HG03103 (cell line): ENCODE measurements around the gene GSTM3.
"Not testable (repeated sequence)": the region's sequence is repeated elsewhere in the genome, so short reads cannot be mapped to it uniquely, and the experiment has no call there.

Source experiments
- ATAC-seq: cut with Tn5 transposase; IDR thresholded peaks from one replicate; pipeline ENCODE4 v1.9.1; 2021; ENCODE audit warnings: low read depth; ENCODE audit not compliant: unreplicated experiment

GSTM3 gene

DNA sequence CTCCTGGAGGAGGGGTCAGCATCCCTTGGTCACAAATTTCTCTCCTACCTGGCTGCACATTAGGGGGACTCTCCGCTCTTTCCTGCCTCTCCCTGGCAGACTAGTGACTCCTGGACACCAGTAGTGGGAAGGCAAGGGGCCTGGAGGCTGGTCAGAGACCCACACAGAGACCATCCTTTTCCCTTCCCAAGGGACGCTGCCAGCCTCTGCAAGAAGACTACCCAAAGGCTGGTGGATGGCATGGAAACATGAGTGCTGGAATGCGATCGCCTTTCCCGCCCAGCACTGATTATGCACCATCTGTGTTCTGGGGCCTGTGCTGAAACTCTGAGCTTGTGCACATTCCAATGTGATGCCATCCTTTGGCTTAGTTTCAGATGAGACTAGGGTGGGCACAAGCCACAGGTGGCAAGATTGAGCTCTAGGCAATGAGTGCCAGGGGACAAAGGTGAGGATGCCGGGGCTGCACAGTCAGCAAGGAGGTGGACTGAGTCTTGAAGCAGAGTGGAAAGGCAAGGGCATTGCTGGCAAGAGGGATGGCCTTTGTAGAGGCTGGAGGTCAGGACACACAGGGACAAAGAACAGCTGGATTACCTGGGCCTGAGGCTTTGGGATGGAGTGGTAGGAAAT is 35.5 kb upstream of the GSTM3 start:
- ATAC-seq: no peak

DNA sequence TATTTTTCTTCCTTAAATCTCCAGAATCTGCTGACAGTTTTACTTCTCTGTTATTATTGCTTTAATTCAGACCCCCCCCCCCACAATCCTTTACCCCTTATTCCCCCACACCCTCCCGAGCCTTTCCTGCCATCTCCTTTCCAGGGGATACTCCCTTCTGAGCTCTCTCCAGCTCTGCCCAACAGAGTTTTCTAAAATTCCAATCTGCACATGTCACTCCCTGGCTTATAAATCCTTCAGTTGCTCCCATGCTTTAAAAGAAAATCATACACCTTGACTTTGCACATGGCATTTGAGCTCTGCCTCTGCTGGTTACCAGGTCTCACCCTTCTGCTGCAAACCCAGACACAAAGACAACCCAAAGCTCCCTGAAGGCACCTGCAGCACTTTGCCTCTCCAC is 34.6 kb upstream of the GSTM3 start:
- ATAC-seq: no peak

DNA sequence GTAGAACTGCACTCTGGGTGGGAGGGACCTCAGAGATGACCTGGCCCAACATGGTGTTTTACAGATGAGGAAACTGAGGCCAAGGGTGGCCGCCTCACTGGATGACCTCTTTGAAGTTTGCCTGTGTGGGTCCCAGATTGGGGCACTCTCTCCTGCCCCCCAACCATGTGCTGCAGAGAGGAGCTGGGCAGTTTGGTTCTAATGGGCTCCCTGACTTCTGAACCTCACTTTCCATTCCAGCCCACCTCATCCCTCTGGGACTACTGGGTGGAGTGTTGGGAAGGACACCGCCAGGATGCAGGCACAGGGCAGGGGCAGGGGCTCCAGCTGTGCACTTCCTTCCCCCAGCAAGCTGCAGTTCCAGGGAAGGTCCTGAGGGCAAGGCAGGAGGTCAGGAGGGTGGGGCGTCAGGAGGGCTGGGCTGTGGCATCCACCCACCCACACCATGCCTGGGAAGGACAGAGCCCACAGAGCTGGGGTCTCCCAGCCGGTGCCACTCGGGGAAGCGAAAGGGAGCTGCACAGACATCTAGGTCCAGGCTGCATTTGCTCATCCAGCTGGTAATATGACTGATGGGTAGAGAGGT is 33.2 kb upstream of the GSTM3 start:
- ATAC-seq: no peak

DNA sequence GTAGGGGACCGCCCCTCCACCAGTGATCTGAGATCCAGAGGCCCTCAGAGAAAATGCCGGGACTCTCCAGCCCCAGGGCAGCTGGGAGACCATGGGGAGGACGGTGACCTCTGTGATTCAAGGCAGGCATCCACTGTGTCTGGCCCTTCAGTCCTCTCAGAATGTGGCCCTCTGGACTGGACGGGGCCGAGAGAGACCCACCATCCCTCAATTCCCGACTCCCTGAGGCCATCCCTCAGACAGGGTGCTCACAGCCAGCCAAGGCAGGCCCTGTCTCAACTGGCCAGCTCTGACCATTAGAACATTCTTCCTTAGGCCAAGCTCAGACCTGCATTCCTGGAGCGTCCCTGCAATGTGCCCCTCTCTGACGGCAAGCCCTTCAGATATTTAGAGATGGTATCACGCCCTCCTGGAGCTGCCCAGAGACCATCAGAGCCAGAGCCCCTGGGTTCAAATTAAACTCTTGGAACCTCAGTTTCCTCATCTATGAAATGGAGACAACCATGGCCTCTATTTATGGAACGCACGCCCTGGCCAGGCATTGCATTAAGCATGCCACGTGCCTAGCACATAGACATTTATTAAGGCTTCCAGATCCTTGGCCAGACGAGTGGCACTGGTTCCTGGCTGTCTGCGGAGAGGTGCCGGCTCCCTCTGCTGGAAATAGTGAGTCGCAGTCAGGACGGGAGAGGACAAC is 32.5 kb upstream of the GSTM3 start:
- ATAC-seq: no peak

DNA sequence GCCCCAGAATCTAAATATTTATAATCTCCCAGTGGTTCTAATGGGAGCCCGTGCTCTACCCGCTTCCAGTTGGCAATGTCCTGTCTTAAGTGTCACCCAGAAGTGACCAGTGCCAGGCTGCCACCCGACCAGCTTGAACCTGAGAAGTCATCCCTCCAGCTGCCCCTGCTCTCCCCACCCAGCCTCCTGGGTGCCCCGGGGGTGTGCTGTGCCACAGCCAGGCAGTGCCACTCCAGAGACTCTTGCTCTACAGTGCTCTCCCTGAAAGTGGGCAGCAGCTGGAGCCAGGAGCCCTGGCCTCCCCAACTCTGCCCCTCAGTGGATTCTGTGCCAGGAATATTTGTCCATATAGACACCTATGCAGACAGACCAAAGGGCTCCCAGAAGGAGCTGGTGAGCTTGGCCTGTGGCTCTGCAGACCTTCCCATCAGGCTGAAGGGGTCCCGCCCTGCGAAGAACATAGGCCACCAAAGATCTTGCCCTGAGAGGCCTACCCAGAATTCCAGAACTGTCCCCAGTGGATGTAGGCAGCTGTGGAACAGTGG is 31.9 kb upstream of the GSTM3 start:
- ATAC-seq: no peak

DNA sequence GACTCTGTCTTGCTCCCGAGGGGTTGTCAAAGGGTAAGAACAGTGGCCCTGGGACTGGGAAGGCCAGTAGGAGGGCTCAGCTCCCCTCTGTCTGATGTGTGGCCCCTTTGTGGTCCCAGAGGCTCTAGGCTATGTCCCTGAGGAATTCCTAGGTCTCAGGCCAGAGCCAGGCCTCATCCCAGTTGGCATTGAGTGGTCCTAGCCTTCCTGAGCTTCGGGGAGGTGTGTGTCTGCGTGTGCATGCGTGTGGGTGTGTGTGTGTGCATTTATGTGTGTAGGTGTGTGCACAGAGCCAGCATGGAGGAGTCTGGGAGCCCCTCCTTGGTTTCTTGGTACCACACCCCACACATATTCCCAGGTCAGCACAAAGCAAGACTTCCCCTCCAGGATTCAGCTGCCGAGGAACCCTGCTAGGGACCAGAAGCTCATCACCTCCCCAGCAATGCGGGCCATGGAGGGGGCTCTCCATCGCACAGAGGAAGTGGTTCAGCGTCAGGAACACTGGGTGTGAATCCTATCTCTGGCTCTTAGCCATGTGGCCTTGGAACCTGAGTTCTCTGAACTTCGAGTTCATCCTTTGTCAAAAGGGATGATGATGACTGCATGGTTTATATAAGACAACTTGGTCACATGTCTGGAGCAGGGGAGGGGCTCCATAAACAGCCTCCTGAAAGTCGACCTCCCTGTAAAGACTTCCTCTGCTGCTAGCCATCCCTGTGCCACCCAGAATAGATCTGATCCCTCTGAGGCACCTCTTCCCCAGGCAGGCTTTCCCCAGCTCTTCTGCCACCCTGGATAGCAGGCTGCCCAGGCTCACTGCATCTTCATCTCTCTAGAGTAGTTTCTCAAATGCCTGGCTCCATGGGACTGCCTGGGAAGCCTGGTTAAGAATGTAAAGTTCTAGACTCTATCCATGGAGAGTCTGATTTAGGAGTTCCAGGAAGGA is 31.1 kb upstream of the GSTM3 start:
- ATAC-seq: no peak

DNA sequence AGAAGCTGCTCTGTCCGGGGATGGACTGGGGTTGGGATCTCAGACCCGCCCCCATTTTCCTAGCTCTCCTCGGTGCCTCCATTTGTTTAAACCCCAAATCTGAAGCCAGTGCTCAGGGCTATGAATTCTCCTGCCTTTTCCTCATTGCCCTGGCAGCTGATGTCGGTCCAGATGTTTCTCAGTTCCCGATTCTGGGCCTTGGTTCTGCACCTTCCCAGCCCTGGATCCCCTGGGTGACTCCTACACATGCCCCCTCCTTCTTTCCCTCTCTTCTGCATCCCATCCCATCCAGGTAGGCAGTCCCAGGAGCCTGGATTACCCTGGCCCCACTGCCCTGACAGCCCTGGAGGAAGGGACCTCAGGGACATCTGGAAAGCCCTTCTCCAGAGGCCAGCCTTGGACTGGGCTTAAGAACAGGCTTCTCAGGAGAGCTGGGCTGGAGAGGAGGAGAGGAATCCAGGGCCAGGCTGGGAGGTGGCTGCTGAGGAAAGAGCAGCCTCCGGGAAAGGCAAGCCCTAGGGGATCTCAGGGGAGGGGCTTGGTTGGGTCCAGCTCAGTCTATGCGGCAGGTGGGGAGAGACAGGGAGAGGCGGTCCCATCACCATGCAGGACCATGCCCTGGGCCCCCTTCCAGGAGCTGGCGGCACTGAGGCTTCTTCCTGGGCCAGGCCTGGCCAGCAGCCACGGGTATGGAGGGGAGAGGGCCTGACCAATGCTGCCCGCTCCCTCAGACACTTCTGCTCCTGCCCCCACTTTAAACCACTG is 29.7 kb upstream of the GSTM3 start:
- no peak for ATAC-seq

DNA sequence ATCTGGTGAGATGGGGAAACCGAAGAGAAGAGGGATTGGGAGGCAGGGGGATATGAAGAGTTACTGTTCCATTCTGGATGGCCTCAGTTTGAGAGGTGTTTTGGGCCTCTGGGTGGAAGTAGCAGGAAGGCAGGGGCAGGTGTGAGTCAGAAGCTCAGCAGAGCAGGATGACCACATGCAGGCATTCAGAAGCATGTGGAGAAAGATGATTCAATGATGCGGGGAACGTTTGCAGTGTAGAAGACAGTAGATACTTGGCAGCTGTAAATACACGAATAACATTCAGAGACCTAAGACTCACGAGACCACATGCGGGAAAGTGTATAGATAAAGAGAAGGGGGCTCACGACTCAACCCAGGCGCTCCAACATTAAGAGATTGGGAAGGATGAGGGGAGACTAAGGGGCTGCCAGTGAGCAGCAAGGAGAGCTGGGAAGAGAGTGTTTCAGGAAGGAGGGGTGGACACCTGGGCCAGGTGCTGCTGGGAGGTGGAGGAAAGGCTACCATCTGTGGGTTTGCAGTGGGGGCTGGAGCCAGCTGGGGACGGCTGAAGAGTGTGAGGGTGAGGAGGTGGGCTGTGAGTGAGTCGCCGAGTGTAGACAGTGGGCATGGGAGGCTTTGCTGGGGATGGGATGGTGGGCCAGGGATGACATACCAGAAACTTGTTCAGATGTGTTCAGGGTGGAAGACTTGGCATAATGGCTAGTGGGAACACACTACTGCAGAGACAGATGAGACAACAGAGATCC is 28.7 kb upstream of the GSTM3 start:
- no peak for ATAC-seq

DNA sequence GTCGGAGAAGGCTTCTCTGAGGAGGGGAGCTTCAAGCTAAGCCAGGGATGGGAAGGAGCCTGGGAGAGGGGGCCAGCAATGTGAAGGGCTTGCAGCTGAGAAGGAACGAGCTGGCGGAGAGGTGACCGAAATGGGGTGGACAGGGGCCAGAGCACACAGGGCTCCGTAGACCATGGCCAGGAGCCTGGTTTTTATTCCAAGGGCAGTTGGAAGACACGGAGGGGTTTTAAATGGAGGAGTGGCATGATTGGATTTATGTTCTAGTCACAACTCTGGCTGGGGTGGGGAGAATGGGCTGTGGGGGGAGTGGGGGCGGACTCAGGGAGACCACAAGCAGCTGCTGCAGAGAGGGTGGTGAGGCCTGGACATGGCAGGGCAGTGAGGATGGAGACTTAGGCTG is 28.0 kb upstream of the GSTM3 start:
- no peak for ATAC-seq

DNA sequence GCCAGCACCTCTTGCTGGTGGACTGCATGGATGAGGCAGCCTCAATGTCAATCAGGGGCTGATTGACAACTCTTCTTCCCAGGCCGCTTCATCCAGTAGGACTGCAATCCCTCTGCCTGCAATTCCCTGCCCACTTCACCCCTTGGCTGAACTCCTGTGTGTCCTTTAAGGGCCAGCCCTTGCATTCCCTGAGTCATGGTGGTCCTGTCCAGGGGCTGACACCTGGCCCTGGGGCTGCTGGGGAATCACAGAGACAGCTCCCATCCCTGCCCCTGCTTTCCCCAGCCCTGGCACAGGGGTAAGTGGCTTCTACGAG is 27.5 kb upstream of the GSTM3 start:
- no peak for ATAC-seq

DNA sequence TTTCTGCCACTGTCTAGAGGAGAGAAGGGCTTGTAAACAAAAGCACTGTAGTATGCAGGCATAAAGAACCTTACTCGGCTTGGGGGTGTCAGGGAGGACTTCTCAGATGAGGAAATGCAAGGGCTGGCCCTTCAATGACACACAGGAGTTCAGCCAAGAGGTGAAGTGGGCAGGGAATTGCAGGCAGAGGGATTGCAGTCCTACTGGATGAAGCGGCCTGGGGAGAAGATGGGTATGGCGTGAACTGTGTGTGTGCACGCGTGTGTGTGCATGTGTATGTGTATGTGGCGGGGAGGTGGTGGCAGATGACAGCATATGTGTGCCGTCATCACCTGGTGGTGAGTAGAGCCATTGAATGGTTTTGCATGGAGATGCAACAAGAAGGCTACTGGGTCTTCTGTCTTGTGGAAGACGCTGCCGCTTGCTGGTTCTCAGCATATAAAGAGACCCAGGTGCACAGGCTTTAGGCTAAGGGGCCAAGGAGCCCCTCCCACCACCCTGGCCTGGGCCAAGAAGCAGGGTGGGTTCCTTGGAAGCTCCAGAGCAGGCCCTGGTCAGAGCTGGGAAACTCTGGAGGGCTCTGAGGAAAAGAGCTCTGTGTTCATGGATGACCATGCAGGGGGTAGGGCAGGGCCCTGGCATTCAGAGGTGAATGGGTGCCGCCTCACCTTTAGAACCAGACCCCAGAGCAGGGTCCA is 26.9 kb upstream of the GSTM3 start:
- ATAC-seq: no peak

DNA sequence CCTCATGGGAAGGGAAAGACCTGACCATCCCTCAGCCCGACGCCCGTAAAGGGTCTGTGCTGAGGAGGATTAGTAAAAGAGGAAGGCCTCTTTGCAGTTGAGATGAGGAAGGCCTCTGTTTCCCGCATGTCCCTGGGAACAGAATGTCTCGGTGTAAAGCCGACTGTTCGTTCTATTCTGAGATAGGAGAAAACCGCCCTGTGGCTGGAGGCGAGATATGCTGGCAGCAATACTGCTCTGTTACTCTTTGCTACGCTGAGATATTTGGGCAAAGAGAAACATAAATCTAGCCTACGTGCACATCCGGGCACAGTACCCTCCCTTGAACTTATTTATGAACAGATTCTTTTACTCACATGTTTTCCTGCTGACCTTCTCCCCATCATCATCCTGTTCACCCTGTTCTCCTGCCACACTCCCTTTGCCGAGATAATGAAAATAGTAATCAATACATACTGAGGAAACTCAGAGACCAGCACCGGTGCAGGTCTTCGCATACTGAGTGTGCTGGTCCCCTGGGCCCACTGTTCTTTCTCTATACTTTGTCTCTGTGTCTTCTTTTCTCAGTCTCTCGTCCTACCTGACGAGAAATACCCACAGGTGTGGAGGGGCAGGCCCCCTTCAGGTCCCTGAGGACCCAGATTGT is 26.3 kb upstream of the GSTM3 start:
- ATAC-seq: not testable (repeated sequence)

DNA sequence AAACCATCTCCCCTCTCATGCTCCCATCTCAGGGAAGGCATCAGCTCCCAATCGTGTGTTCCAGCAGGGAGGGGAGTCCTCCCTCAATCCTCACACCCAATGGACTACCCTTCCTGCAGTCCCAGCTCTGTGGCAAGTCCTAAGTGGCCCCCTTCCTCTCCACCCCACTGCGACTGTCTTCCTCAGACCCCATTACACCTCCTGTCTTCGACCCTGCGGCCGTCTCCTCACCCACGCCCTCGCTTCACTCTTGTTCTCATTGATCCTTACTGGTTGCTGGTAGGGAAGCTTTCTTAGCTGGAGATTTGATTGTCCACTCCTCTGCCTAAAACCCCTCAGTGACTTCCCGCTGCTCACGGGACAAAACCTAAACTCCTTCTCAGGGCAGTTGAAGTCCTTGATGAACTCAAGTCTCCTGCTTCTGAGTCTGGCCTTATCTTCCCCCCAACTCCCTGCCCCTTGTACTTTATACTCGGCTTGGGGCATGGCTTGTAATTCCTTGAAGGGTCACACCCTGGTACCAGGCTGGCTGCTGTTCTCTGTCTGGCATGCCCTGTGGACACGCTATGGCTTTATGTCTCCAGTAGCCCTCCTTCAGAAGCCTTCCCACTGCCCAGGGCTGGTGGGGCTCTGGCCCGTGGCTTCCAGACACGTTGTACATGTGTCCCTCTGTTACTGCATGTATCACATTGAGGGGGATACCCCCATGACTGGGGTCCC is 25.2 kb upstream of the GSTM3 start:
- no peak for ATAC-seq

DNA sequence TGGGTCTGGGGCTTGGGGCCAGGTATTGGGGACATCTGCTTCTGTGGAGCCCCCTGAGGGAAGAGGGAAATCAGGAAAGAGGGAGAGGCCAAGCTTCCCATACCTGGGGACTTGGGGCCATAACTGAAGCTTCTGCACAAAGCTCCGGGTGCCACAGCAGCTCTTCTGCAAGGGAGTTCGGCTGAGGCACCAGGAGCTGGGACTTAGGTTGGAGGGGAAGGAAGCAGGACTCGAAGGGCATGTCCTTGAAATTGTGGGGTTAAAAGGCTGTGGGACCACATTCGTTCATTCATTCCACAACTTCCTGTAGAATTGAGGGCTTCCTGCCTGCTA is 24.6 kb upstream of the GSTM3 start:
- no peak for ATAC-seq

DNA sequence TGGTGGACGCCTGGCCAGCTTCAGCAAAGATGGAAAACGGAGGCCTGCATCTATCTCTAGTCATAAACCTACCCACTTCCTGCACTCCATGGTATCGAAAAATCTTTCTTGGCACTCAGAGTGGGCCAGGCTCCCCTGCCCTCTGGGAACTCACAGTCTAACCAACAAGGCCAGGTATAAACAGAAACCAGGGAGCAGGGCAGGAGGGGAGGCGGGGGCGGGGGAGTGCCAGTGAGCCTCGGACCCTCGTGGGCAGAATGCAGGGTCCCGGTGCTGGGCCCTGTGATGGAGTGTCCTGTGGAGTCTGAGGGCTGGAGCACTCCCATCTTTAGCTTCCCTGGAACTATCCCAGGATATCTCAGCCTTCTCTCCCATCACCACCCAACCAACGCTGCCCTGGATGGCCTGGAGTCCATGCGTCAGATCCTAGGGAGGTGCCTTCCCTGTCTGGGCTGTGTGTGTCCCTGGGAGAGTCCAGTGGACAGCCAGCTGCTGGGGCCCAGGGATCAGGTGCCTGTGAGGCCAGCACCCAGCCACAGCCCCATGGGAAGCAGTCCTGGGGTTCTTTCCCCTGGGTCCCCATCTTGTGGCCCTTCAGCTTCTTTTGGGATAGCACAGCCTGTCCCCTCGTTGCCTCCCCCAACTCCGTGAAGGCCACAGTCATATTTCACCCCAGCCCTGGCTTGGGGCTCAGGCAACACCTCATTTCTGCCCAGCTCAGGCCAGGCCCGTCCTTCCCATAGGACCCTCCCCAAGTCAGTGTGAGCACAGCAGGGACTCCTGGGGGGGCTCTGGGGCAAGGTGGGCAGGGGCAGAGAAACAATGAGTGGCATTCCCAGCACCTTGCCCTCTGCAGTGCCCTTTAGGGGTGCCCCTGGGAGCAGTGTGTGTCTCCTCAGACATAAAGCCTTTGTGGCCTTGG is 24.0 kb upstream of the GSTM3 start:
- no peak for ATAC-seq

DNA sequence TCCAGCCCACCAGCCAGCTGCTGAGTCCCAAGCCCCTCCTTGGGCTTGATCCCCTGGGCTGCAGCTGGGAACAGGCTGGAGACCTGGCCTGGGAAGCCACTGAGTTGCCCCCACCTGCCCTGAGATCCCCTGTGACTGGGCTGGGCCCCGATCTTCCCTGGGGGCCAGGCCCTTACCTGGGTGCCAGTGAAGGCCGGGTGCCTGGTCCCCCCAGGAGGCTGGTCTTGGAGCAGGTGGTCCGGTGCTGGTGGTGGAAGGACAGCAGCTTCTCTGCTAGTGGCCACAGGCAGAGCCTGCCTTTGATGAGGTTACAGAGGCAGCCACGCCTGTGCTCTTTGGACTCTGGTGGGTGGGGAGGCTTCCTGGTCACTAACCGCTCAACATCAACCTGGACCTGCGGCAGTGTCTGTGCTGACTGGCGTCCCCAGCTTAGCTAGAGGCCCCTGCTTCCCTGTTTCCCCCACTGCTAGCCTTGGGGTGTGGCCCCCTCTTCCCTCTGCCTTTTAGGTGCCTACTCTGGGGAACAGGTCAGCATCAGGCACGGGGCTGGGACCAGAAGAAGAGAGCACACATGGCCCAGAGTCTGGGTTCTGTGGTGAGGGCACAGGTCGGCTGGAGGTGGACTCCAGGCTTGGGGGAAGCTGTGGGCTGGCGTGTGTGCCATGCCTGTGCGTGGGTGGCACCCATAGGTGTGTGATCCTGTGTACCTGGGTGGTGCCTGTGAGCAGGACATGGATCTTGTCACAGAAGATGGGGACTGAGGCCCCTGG is 23.0 kb upstream of the GSTM3 start, which contains the start of gene EPS8L3:
EPS8L3 (minus strand) TSS at position 278 of the 770 bp plus-strand sequence. CDS start 2,174 bp downstream, outside the sequence.
- no peak for ATAC-seq
